ENCODE measurements around the gene EPHA4. TPM values are rescaled to one million over a fixed set of nuclear protein-coding genes. Genes with fewer than 3 reads are reported as not detected.

Gene EPHA4
- polyA plus RNA-seq, 2 donors: 4.5 to 6.0 TPM

GRCh38 chr2:221388891-221389290, 183.2 kb downstream of the EPHA4 start:
- Histone ChIP-seq H3K36me3 (ENCODE audit: control insufficient read depth in 2 of 2, insufficient read depth in 2 of 2, low read length in 1 of 2) (no peaks in the 10 kb centered on the region), H3K27ac (ENCODE audit: low read depth in 2 of 2, low read length in 1 of 2) (no peak overlapping the region), H3K4me3 (ENCODE audit: low read depth in 1 of 2, low read length in 2 of 2) (no peak overlapping the region), H3K9me3 (ENCODE audit: control insufficient read depth in 2 of 2, insufficient read depth in 1 of 2, low read depth in 1 of 2, low read length in 1 of 2) (no peaks in the 10 kb centered on the region), H3K4me1 (ENCODE audit: control insufficient read depth in 2 of 2, insufficient read depth in 2 of 2, low read length in 1 of 2) (no peaks in the 10 kb centered on the region), H3K27me3 (ENCODE audit: control insufficient read depth in 1 of 2, insufficient read depth in 2 of 2, low read length in 2 of 2) (no peaks in the 10 kb centered on the region)
- WGBS, 2 donors: 84 to 89% methylated on average over 7 of the region's 7 CpGs

- H3K27ac ChIP-seq (ENCODE audit: low read depth in 2 of 2, low read length in 1 of 2): no peak overlapping the region
- H3K27me3 ChIP-seq (ENCODE audit: control insufficient read depth in 1 of 2, insufficient read depth in 2 of 2, low read length in 2 of 2): no peaks in the 10 kb centered on the region
- no peaks in the 10 kb centered on the region for H3K36me3 ChIP-seq (ENCODE audit: control insufficient read depth in 2 of 2, insufficient read depth in 2 of 2, low read length in 1 of 2)
- WGBS, 2 donors: 89 to 94% methylated on average over 1 of the region's 1 CpG
- H3K4me3 ChIP-seq (ENCODE audit: low read depth in 1 of 2, low read length in 2 of 2): no peak overlapping the region
- H3K9me3 ChIP-seq (ENCODE audit: control insufficient read depth in 2 of 2, insufficient read depth in 1 of 2, low read depth in 1 of 2, low read length in 1 of 2): no peaks in the 10 kb centered on the region
- no peaks in the 10 kb centered on the region for H3K4me1 ChIP-seq (ENCODE audit: control insufficient read depth in 2 of 2, insufficient read depth in 2 of 2, low read length in 1 of 2)
These were observed 186.4 kb downstream of the EPHA4 start for GRCh38 chr2:221385716-221386115.

GRCh38 chr2:221381928-221382488, 190.1 kb downstream of the EPHA4 start:
- no peaks in the 10 kb centered on the region for H3K9me3 ChIP-seq (ENCODE audit: control insufficient read depth in 2 of 2, insufficient read depth in 1 of 2, low read depth in 1 of 2, low read length in 1 of 2)
- H3K4me1 ChIP-seq (ENCODE audit: control insufficient read depth in 2 of 2, insufficient read depth in 2 of 2, low read length in 1 of 2): no peaks in the 10 kb centered on the region
- no peaks in the 10 kb centered on the region for H3K27me3 ChIP-seq (ENCODE audit: control insufficient read depth in 1 of 2, insufficient read depth in 2 of 2, low read length in 2 of 2)
- H3K27ac ChIP-seq (ENCODE audit: low read depth in 2 of 2, low read length in 1 of 2): no peak overlapping the region
- WGBS, 2 donors: 77 to 82% methylated on average over 1 of the region's 1 CpG
- no peaks in the 10 kb centered on the region for H3K36me3 ChIP-seq (ENCODE audit: control insufficient read depth in 2 of 2, insufficient read depth in 2 of 2, low read length in 1 of 2)
- no peak overlapping the region for H3K4me3 ChIP-seq (ENCODE audit: low read depth in 1 of 2, low read length in 2 of 2)

- Histone ChIP-seq H3K27ac (ENCODE audit: low read depth in 2 of 2, low read length in 1 of 2) (no peak overlapping the region), H3K4me1 (ENCODE audit: control insufficient read depth in 2 of 2, insufficient read depth in 2 of 2, low read length in 1 of 2) (no peaks in the 10 kb centered on the region), H3K9me3 (ENCODE audit: control insufficient read depth in 2 of 2, insufficient read depth in 1 of 2, low read depth in 1 of 2, low read length in 1 of 2) (no peaks in the 10 kb centered on the region), H3K4me3 (ENCODE audit: low read depth in 1 of 2, low read length in 2 of 2) (no peak overlapping the region), H3K36me3 (ENCODE audit: control insufficient read depth in 2 of 2, insufficient read depth in 2 of 2, low read length in 1 of 2) (no peaks in the 10 kb centered on the region), H3K27me3 (ENCODE audit: control insufficient read depth in 1 of 2, insufficient read depth in 2 of 2, low read length in 2 of 2) (no peaks in the 10 kb centered on the region)
These were observed 191.4 kb downstream of the EPHA4 start for GRCh38 chr2:221380686-221381085.

GRCh38 chr2:221380062-221380461, 192.0 kb downstream of the EPHA4 start:
- H3K9me3 ChIP-seq (ENCODE audit: control insufficient read depth in 2 of 2, insufficient read depth in 1 of 2, low read depth in 1 of 2, low read length in 1 of 2): no peaks in the 10 kb centered on the region
- H3K27me3 ChIP-seq (ENCODE audit: control insufficient read depth in 1 of 2, insufficient read depth in 2 of 2, low read length in 2 of 2): no peaks in the 10 kb centered on the region
- WGBS, 2 donors: 72 to 79% methylated on average over 5 of the region's 5 CpGs
- no peak overlapping the region for H3K27ac ChIP-seq (ENCODE audit: low read depth in 2 of 2, low read length in 1 of 2)
- H3K36me3 ChIP-seq (ENCODE audit: control insufficient read depth in 2 of 2, insufficient read depth in 2 of 2, low read length in 1 of 2): no peaks in the 10 kb centered on the region
- no peaks in the 10 kb centered on the region for H3K4me1 ChIP-seq (ENCODE audit: control insufficient read depth in 2 of 2, insufficient read depth in 2 of 2, low read length in 1 of 2)
- H3K4me3 ChIP-seq (ENCODE audit: low read depth in 1 of 2, low read length in 2 of 2): no peak overlapping the region

- WGBS, 2 donors: 64 to 69% methylated on average over 2 of the region's 2 CpGs
- Histone ChIP-seq H3K36me3 (ENCODE audit: control insufficient read depth in 2 of 2, insufficient read depth in 2 of 2, low read length in 1 of 2) (no peaks in the 10 kb centered on the region), H3K4me3 (ENCODE audit: low read depth in 1 of 2, low read length in 2 of 2) (no peak overlapping the region)
These were observed 194.5 kb downstream of the EPHA4 start for GRCh38 chr2:221377597-221377996.

GRCh38 chr2:221377066-221377465, 195.0 kb downstream of the EPHA4 start:
- no peak overlapping the region for H3K27ac ChIP-seq (ENCODE audit: low read depth in 2 of 2, low read length in 1 of 2)
- H3K36me3 ChIP-seq (ENCODE audit: control insufficient read depth in 2 of 2, insufficient read depth in 2 of 2, low read length in 1 of 2): no peaks in the 10 kb centered on the region
- H3K27me3 ChIP-seq (ENCODE audit: control insufficient read depth in 1 of 2, insufficient read depth in 2 of 2, low read length in 2 of 2): no peaks in the 10 kb centered on the region
- 84 to 94% methylated on average over 2 of the region's 2 CpGs for WGBS, 2 donors
- no peaks in the 10 kb centered on the region for H3K9me3 ChIP-seq (ENCODE audit: control insufficient read depth in 2 of 2, insufficient read depth in 1 of 2, low read depth in 1 of 2, low read length in 1 of 2)
- H3K4me1 ChIP-seq (ENCODE audit: control insufficient read depth in 2 of 2, insufficient read depth in 2 of 2, low read length in 1 of 2): no peaks in the 10 kb centered on the region
- no peak overlapping the region for H3K4me3 ChIP-seq (ENCODE audit: low read depth in 1 of 2, low read length in 2 of 2)

More at GRCh38 chr2:221377597-221377996, 194.5 kb downstream of the EPHA4 start:
- H3K27ac ChIP-seq (ENCODE audit: low read depth in 2 of 2, low read length in 1 of 2): no peak overlapping the region
- no peaks in the 10 kb centered on the region for H3K9me3 ChIP-seq (ENCODE audit: control insufficient read depth in 2 of 2, insufficient read depth in 1 of 2, low read depth in 1 of 2, low read length in 1 of 2)
- H3K4me1 ChIP-seq (ENCODE audit: control insufficient read depth in 2 of 2, insufficient read depth in 2 of 2, low read length in 1 of 2): no peaks in the 10 kb centered on the region
- no peaks in the 10 kb centered on the region for H3K27me3 ChIP-seq (ENCODE audit: control insufficient read depth in 1 of 2, insufficient read depth in 2 of 2, low read length in 2 of 2)

GRCh38 chr2:221374234-221374633, 197.9 kb downstream of the EPHA4 start:
- H3K27me3 ChIP-seq (ENCODE audit: control insufficient read depth in 1 of 2, insufficient read depth in 2 of 2, low read length in 2 of 2): no peaks in the 10 kb centered on the region

GRCh38 chr2:221372907-221373306, 199.2 kb downstream of the EPHA4 start:
- Histone ChIP-seq H3K4me3 (ENCODE audit: low read depth in 1 of 2, low read length in 2 of 2) (no peak overlapping the region), H3K27ac (ENCODE audit: low read depth in 2 of 2, low read length in 1 of 2) (no peak overlapping the region), H3K36me3 (ENCODE audit: control insufficient read depth in 2 of 2, insufficient read depth in 2 of 2, low read length in 1 of 2) (no peaks in the 10 kb centered on the region), H3K9me3 (ENCODE audit: control insufficient read depth in 2 of 2, insufficient read depth in 1 of 2, low read depth in 1 of 2, low read length in 1 of 2) (no peaks in the 10 kb centered on the region), H3K4me1 (ENCODE audit: control insufficient read depth in 2 of 2, insufficient read depth in 2 of 2, low read length in 1 of 2) (no peaks in the 10 kb centered on the region), H3K27me3 (ENCODE audit: control insufficient read depth in 1 of 2, insufficient read depth in 2 of 2, low read length in 2 of 2) (no peaks in the 10 kb centered on the region)
- 85 to 89% methylated on average over 7 of the region's 7 CpGs for WGBS, 2 donors

More at GRCh38 chr2:221374234-221374633, 197.9 kb downstream of the EPHA4 start:
- H3K4me1 ChIP-seq (ENCODE audit: control insufficient read depth in 2 of 2, insufficient read depth in 2 of 2, low read length in 1 of 2): no peaks in the 10 kb centered on the region
- WGBS, 2 donors: 89 to 92% methylated on average over 9 of the region's 9 CpGs
- no peaks in the 10 kb centered on the region for H3K9me3 ChIP-seq (ENCODE audit: control insufficient read depth in 2 of 2, insufficient read depth in 1 of 2, low read depth in 1 of 2, low read length in 1 of 2)
- H3K27ac ChIP-seq (ENCODE audit: low read depth in 2 of 2, low read length in 1 of 2): no peak overlapping the region
- H3K4me3 ChIP-seq (ENCODE audit: low read depth in 1 of 2, low read length in 2 of 2): no peak overlapping the region
- no peaks in the 10 kb centered on the region for H3K36me3 ChIP-seq (ENCODE audit: control insufficient read depth in 2 of 2, insufficient read depth in 2 of 2, low read length in 1 of 2)

- Histone ChIP-seq H3K9me3 (ENCODE audit: control insufficient read depth in 2 of 2, insufficient read depth in 1 of 2, low read depth in 1 of 2, low read length in 1 of 2) (no peaks in the 10 kb centered on the region), H3K4me3 (ENCODE audit: low read depth in 1 of 2, low read length in 2 of 2) (no peak overlapping the region), H3K4me1 (ENCODE audit: control insufficient read depth in 2 of 2, insufficient read depth in 2 of 2, low read length in 1 of 2) (no peaks in the 10 kb centered on the region), H3K36me3 (ENCODE audit: control insufficient read depth in 2 of 2, insufficient read depth in 2 of 2, low read length in 1 of 2) (no peaks in the 10 kb centered on the region), H3K27me3 (ENCODE audit: control insufficient read depth in 1 of 2, insufficient read depth in 2 of 2, low read length in 2 of 2) (no peaks in the 10 kb centered on the region), H3K27ac (ENCODE audit: low read depth in 2 of 2, low read length in 1 of 2) (no peak overlapping the region)
- 59 to 69% methylated on average over 9 of the region's 9 CpGs for WGBS, 2 donors
These were observed 199.8 kb downstream of the EPHA4 start for GRCh38 chr2:221372159-221372884.
